Epithelial cell of proximal tubule (primary cell): Measurements from ENCODE around the gene PXYLP1. TPM values are rescaled to one million over a fixed set of nuclear protein-coding genes. Genes with fewer than 3 reads are reported as not detected.
"Not testable (repeated sequence)": the region's sequence is repeated elsewhere in the genome, so short reads cannot be mapped to it uniquely, and the experiment has no call there.

Source experiments
- DNase-seq: peaks from one replicate; pipeline ENCODE4 v3.0.0-alpha.2; 2011; ENCODE audit warnings: low read depth
- H3K4me3 ChIP-seq: 2 replicates; pipeline ENCODE4 v1.5.1; 2011; ENCODE audit warnings: low read depth, mild to moderate bottlenecking, low read length
- total RNA-seq: library from RNA; depleted of rRNA; stranded (reverse); fragments of >200 nt; gene quantifications from 2 replicates; pipeline ENCODE4 v1.2.3, GENCODE V29; 2015
- TF ChIP-seq, protein P1 (sequence below): conservative IDR thresholded peaks from 2 replicates; pipeline ENCODE4 v1.5.1; 2012; ENCODE audit warnings: low read depth, mild to moderate bottlenecking, low read length

The PXYLP1 gene
- total RNA-seq, 1 donor from 2014 or later: 12.4 TPM

GRCh38 chr3:141313093-141313683 is 81.6 kb downstream of the PXYLP1 start:
- no peak for DNase-seq
- TF ChIP-seq, protein P1, sequence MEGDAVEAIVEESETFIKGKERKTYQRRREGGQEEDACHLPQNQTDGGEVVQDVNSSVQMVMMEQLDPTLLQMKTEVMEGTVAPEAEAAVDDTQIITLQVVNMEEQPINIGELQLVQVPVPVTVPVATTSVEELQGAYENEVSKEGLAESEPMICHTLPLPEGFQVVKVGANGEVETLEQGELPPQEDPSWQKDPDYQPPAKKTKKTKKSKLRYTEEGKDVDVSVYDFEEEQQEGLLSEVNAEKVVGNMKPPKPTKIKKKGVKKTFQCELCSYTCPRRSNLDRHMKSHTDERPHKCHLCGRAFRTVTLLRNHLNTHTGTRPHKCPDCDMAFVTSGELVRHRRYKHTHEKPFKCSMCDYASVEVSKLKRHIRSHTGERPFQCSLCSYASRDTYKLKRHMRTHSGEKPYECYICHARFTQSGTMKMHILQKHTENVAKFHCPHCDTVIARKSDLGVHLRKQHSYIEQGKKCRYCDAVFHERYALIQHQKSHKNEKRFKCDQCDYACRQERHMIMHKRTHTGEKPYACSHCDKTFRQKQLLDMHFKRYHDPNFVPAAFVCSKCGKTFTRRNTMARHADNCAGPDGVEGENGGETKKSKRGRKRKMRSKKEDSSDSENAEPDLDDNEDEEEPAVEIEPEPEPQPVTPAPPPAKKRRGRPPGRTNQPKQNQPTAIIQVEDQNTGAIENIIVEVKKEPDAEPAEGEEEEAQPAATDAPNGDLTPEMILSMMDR: no peak
- H3K4me3 ChIP-seq: no peak overlapping the region

DNA sequence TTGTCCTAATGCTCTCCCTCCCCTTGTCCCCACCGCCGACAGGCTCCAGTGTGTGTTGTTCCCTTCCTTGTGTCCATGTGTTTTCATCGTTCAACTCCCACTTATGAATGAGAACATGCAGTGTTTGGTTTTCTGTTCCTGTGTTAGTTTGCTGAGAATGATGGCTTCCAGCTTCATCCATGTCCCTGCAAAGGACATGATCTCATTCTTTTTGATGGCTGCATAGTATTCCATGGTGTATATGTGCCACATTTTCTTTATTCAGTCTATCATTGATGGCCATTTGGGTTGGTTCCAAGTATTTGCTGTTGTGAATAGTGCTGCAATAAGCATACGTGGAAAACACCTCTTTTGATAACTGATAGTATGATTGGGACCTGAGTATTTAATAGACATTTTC is 82.8 kb downstream of the PXYLP1 start:
- not testable (repeated sequence) for DNase-seq, H3K4me3 ChIP-seq

DNA sequence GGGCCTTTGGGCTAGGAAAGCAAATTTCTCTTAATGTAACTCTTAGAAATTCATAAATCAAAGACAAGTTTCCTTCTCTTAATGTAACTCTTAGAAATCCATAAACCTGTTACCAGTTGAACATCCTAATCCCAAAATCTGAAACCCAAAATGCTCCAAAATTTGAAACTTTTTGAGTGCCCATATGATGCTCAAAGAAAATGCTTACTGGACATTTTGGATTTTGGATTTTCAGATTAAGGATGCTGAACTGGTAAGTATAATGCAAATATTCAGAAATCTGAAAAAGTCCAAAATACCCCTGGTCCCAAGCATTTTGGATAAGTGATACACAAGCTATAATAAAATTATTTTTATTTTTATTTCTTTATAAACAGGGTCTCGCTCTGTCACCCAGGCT is 85.2 kb downstream of the PXYLP1 start:
- no peak overlapping the region for H3K4me3 ChIP-seq
- TF ChIP-seq, protein P1: no peak
- no peak for DNase-seq

- no peak for DNase-seq
- TF ChIP-seq, protein P1: no peak
- H3K4me3 ChIP-seq: no peak overlapping the region
Observed at GRCh38 chr3:141320399-141321108, 88.9 kb downstream of the PXYLP1 start.

GRCh38 chr3:141321109-141321497 is 89.5 kb downstream of the PXYLP1 start:
- no peak for DNase-seq
- H3K4me3 ChIP-seq: no peak overlapping the region
- TF ChIP-seq, protein P1: no peak

GRCh38 chr3:141323936-141324704 is 92.5 kb downstream of the PXYLP1 start:
- peak overlapping the region; percentile 81 for H3K4me3 ChIP-seq
- DNase-seq: peak; percentile 82
- TF ChIP-seq, protein P1: no peak

- no peak for DNase-seq
- TF ChIP-seq, protein P1: no peak
- peak overlapping the region; percentile 81 for H3K4me3 ChIP-seq
Observed at GRCh38 chr3:141326123-141326522, 94.5 kb downstream of the PXYLP1 start.
